HEK293T (cell line): ENCODE data around the gene LPCAT1.

ENCODE experiments used
- ARNT ChIP-seq: fragments of 450-650 bp; IDR thresholded peaks from 2 replicates; pipeline ENCODE4 v1.6.1; 2017; ENCODE audit warnings: mild to moderate bottlenecking
- BHLHE40 ChIP-seq: fragments of 450-650 bp; IDR thresholded peaks from 2 replicates; pipeline ENCODE4 v1.6.1; 2016; ENCODE audit warnings: mild to moderate bottlenecking, moderate library complexity, borderline replicate concordance
- ELF4 ChIP-seq: fragments of 450-650 bp; IDR thresholded peaks from 2 replicates; pipeline ENCODE4 v1.6.1; 2017; ENCODE audit warnings: antibody characterized with exemption
- FOXK2 ChIP-seq: fragments of 450-650 bp; IDR thresholded peaks from 2 replicates; pipeline ENCODE4 v1.6.1; 2016; ENCODE audit warnings: mild to moderate bottlenecking
- FOXM1 ChIP-seq: fragments of 450-650 bp; IDR thresholded peaks from 2 replicates; pipeline ENCODE4 v1.6.1; 2017; ENCODE audit warnings: mild to moderate bottlenecking, borderline replicate concordance
- HDGF ChIP-seq: fragments of 450-650 bp; IDR thresholded peaks from 2 replicates; pipeline ENCODE4 v1.6.1; 2017; ENCODE audit warnings: antibody characterized with exemption, borderline replicate concordance
- NFRKB ChIP-seq: fragments of 450-650 bp; IDR thresholded peaks from 2 replicates; pipeline ENCODE4 v1.6.1; 2016; ENCODE audit warnings: mild to moderate bottlenecking, moderate library complexity
- SUZ12 ChIP-seq: fragments of 450-650 bp; IDR thresholded peaks from 2 replicates; pipeline ENCODE4 v1.6.1; 2016; ENCODE audit warnings: mild to moderate bottlenecking
- ZNF384 ChIP-seq: fragments of 450-650 bp; IDR thresholded peaks from 2 replicates; pipeline ENCODE4 v1.6.1; 2016

GRCh38 chr5:1503241-1504068 is 20.3 kb downstream of the LPCAT1 start:
- TF ChIP-seq HDGF (no peak), FOXM1 (no peak), ARNT (no peak), NFRKB (no peak), ELF4 (no peak), ZNF384 (no peak), BHLHE40 (no peak), SUZ12 (no peak), FOXK2 (no peak)
